Neural crest cell (in vitro differentiated cells): ENCODE results near the gene SH3D21. TPM values are rescaled to one million over a fixed set of nuclear protein-coding genes. Genes with fewer than 3 reads are reported as not detected.
A peak's percentile ranks its signal among the peaks of the same experiment; 100 is the strongest.

Experiments
- DNase-seq: peaks from one replicate; pipeline ENCODE4 v3.0.0; 2021; ENCODE audit warnings: low read depth, mixed read lengths, low spot score
- H3K27ac Mint-ChIP-seq: one replicate; pipeline ENCODE4 v1.8.0; 2021; ENCODE audit warnings: mild to moderate bottlenecking, mixed read lengths; ENCODE audit not compliant: unreplicated experiment
- H3K27me3 Mint-ChIP-seq: 2 replicates; pipeline ENCODE4 v1.8.0; 2021; ENCODE audit warnings: low read depth, mild to moderate bottlenecking, mixed read lengths
- H3K36me3 Mint-ChIP-seq: 2 replicates; pipeline ENCODE4 v1.8.0; 2021; ENCODE audit warnings: low read depth, mild to moderate bottlenecking, mixed read lengths
- H3K4me1 Mint-ChIP-seq: 2 replicates; pipeline ENCODE4 v1.8.0; 2021; ENCODE audit warnings: mixed read lengths
- H3K4me3 Mint-ChIP-seq: one replicate; pipeline ENCODE4 v1.8.0; 2021; ENCODE audit warnings: mild to moderate bottlenecking, mixed read lengths
- H3K9me3 Mint-ChIP-seq: 2 replicates; pipeline ENCODE4 v1.8.0; 2021; ENCODE audit warnings: mixed read lengths
- total RNA-seq: library from RNA; stranded (reverse); gene quantifications from 2 replicates; pipeline ENCODE4 v1.2.1, GENCODE V29; 2021
- TF ChIP-seq, protein P1 (sequence below): fragments of 200-600 bp; sonication (generic); conservative IDR thresholded peaks from 2 replicates; pipeline ENCODE4 v1.5.0; 2021; ENCODE audit warnings: antibody characterized with exemption, mild to moderate bottlenecking

The SH3D21 gene
- total RNA-seq, 1 donor from 2014 or later: 5.4 TPM

DNA sequence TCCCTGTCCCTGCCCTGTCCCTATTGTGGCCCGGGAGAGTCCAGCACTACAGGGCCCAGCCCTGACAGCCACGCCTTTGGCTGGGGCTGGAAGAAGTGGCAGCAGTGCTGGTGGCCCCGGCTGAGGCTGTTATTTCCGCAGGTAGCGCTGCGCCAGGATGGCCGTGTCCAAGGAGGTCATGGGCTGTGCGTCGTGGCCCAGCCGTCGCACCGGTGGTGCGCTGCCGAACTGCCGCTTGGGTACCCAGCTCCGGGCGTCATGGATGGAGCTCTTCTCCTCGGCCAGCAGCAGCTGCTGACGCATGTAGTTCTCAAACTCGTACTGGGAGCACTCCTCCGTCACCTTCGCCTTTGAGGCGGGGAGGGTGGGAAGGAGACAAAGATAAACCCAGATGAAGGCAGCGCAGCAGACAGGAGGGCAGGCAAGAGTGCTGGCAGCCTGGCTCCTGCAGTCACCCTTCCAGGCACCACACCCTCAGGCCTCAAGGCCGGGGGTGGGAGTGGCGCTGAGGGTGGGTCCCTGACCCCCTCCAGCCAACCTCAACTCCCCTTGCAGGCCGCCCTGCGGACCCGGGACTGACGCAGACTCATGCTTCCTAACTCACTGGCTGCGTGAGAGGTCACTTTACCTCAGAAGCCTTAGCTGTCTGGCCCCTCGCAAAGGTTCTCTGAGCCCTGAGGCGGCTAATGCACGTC is 35.6 kb downstream of the SH3D21 start:
- Mint-ChIP-seq H3K36me3 (no peaks in the 10 kb centered on the region), H3K27me3 (no peaks in the 10 kb centered on the region), H3K27ac (no peak overlapping the region), H3K4me1 (peaks cover 12% of the 10 kb centered on the region), H3K4me3 (no peak overlapping the region), H3K9me3 (no peaks in the 10 kb centered on the region)
- TF ChIP-seq, protein P1, sequence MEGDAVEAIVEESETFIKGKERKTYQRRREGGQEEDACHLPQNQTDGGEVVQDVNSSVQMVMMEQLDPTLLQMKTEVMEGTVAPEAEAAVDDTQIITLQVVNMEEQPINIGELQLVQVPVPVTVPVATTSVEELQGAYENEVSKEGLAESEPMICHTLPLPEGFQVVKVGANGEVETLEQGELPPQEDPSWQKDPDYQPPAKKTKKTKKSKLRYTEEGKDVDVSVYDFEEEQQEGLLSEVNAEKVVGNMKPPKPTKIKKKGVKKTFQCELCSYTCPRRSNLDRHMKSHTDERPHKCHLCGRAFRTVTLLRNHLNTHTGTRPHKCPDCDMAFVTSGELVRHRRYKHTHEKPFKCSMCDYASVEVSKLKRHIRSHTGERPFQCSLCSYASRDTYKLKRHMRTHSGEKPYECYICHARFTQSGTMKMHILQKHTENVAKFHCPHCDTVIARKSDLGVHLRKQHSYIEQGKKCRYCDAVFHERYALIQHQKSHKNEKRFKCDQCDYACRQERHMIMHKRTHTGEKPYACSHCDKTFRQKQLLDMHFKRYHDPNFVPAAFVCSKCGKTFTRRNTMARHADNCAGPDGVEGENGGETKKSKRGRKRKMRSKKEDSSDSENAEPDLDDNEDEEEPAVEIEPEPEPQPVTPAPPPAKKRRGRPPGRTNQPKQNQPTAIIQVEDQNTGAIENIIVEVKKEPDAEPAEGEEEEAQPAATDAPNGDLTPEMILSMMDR: no peak
- DNase-seq: no peak

DNA sequence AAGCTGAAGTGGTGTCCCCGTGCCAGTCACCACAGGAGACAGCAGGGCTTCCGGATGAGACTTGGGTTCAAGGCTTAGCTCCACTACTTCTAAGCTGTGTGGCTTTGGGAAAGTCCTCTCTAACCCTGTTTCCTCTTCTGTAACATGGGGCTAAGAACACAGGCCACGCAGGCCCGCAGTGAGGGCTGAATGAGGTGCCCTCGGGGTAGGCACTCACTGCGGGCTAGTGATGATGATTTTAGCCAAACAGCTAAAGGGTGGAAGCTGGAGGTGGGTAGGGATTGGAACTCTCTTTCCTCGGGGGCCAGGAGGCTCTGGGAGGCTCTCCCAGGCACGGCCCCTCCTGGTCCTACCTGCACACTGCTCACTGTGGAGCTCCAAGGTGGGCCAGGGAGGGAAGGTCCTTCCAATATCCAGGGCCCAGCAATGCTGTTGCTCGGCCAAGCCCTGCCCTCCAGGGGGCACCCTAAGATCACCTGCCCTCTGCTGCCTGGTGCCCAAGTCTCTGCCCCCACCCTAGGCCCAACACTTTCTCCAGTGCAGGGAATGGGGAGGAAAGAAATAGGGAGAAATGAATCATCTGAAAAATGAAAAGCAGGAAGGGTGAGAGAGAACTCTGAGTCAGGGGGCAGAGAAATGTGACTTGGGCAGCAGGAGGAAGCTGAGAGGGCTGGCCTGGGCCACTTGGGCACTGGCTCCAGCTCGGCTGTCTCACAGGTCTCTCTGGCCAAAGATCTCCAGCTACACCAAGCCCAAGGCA is 36.4 kb downstream of the SH3D21 start:
- TF ChIP-seq, protein P1: peak; percentile 53
- no peak overlapping the region for H3K4me3 Mint-ChIP-seq
- peaks cover 6% of the 10 kb centered on the region for H3K4me1 Mint-ChIP-seq
- peaks cover 3% of the 10 kb centered on the region for H3K36me3 Mint-ChIP-seq
- H3K27me3 Mint-ChIP-seq: no peaks in the 10 kb centered on the region
- DNase-seq: no peak
- H3K9me3 Mint-ChIP-seq: no peaks in the 10 kb centered on the region
- H3K27ac Mint-ChIP-seq: no peak overlapping the region

DNA sequence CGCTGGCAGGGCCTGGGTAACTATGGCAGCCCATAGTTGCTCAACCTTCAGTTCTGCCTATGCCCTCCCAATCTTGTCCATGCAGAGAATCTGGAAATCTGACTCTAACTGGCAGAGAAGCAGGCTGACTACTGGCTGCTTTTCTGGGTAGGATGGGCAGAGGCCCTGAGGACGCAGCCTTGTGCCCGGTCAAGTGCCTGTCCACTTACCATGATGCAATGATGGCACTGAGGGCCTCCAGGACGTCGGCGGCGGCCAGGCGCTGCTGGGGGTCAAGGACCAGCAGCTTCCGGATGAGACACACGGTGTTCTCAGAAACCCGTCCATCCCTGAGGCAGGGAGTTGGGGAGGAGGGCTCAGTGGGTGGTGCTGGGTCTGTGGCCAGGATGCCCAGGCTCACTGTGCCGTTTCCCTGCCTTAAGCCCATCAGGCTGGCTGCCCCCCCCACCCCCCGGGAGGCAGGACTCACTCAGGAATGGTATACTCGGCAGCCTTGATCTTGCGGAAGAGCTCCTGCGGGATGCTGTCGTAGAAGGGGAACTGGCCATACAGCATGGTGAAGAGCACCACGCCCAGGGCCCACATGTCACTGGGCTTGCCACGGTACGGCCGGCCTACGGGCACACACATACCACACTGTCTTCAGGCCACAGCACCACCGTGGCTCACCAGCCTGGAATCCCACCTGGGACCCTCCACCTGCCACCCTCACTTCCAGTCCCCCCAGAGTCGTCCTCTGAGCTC is 37.7 kb downstream of the SH3D21 start:
- no peaks in the 10 kb centered on the region for H3K27me3 Mint-ChIP-seq
- DNase-seq: no peak

GRCh38 chr1:36344395-36344680 is 38.2 kb downstream of the SH3D21 start:
- no peak for DNase-seq
- Mint-ChIP-seq H3K4me1 (no peaks in the 10 kb centered on the region), H3K9me3 (no peaks in the 10 kb centered on the region), H3K27ac (peak overlapping the region; percentile 43), H3K27me3 (no peaks in the 10 kb centered on the region), H3K36me3 (peaks cover 5% of the 10 kb centered on the region), H3K4me3 (no peak overlapping the region)
- TF ChIP-seq, protein P1: no peak

More for the DNA sequence above, 37.7 kb downstream of the SH3D21 start:
- TF ChIP-seq, protein P1: no peak
- H3K27ac Mint-ChIP-seq: no peak overlapping the region
- no peaks in the 10 kb centered on the region for H3K4me1 Mint-ChIP-seq
- no peaks in the 10 kb centered on the region for H3K9me3 Mint-ChIP-seq
- H3K4me3 Mint-ChIP-seq: no peak overlapping the region
- peaks cover 5% of the 10 kb centered on the region for H3K36me3 Mint-ChIP-seq

DNA sequence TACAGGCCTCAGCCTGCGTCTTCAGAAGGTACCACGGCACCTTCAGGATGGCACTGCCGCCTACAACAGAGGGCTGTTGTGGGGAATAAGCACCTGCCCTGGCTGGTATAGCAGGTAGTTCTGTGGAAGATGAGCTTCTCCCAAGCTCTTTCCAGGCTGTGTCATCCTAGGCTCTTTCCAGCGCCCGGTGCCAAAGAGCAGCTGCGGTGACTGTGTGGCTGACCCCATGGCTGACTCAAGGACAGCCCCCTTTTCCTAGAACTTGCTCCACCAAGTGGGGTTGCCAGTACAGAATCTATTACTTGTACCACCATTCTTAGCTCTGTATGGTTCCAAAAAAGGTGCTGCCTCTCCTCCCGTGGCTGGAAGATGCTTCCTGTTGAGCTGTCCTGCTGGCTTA is 39.2 kb downstream of the SH3D21 start:
- TF ChIP-seq, protein P1: no peak
- Mint-ChIP-seq H3K36me3 (peaks cover 5% of the 10 kb centered on the region), H3K4me3 (no peak overlapping the region), H3K27ac (no peak overlapping the region), H3K4me1 (peaks cover 2% of the 10 kb centered on the region), H3K27me3 (no peaks in the 10 kb centered on the region), H3K9me3 (no peaks in the 10 kb centered on the region)
- DNase-seq: no peak
